ENCODE data around the gene GRIA3. TPM values are rescaled to one million over a fixed set of nuclear protein-coding genes. Genes with fewer than 3 reads are reported as not detected.

The GRIA3 gene
- total and polyA plus RNA-seq, 10 of the 15 experiments (the other 5 are each of a cell fraction or from before 2014, with no cell fraction given) = 0.45 to 4.3 (median 2.2) TPM

GRCh38 chrX:123157586-123157985 is 26.5 kb upstream of the GRIA3 start:
- H3K4me3 ChIP-seq = no peak overlapping the region
- no peak overlapping the region for H3K9ac ChIP-seq (ENCODE audit: control insufficient read depth, insufficient read depth, low read length)
- DNase-seq (ENCODE audit: low read depth, low spot score) (no peak), ATAC-seq (no peak), FAIRE-seq (no peak)
- no peaks in the 10 kb centered on the region for H3K79me2 ChIP-seq (ENCODE audit: control insufficient read depth, insufficient read depth, low read length)
- no peaks in the 10 kb centered on the region for H3K27me3 ChIP-seq (replicated peaks in 1 of 2; ENCODE audit: control insufficient read depth in 2 of 2, insufficient read depth in 2 of 2, low read length in 1 of 2)
- no peaks in the 10 kb centered on the region for H4K20me1 ChIP-seq (ENCODE audit: control insufficient read depth, insufficient read depth)
- CTCF ChIA-PET = no interaction called here
- no peaks in the 10 kb centered on the region for H3K4me1 ChIP-seq (ENCODE audit: control insufficient read depth, insufficient read depth, low read length)
- TF ChIP-seq, protein P1, sequence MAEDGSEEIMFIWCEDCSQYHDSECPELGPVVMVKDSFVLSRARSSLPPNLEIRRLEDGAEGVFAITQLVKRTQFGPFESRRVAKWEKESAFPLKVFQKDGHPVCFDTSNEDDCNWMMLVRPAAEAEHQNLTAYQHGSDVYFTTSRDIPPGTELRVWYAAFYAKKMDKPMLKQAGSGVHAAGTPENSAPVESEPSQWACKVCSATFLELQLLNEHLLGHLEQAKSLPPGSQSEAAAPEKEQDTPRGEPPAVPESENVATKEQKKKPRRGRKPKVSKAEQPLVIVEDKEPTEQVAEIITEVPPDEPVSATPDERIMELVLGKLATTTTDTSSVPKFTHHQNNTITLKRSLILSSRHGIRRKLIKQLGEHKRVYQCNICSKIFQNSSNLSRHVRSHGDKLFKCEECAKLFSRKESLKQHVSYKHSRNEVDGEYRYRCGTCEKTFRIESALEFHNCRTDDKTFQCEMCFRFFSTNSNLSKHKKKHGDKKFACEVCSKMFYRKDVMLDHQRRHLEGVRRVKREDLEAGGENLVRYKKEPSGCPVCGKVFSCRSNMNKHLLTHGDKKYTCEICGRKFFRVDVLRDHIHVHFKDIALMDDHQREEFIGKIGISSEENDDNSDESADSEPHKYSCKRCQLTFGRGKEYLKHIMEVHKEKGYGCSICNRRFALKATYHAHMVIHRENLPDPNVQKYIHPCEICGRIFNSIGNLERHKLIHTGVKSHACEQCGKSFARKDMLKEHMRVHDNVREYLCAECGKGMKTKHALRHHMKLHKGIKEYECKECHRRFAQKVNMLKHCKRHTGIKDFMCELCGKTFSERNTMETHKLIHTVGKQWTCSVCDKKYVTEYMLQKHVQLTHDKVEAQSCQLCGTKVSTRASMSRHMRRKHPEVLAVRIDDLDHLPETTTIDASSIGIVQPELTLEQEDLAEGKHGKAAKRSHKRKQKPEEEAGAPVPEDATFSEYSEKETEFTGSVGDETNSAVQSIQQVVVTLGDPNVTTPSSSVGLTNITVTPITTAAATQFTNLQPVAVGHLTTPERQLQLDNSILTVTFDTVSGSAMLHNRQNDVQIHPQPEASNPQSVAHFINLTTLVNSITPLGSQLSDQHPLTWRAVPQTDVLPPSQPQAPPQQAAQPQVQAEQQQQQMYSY (CRISPR knock-in tag; IDR thresholded peaks at IDR 0.05) = no peak
- no peak for TF ChIP-seq IRF4 (IDR thresholded peaks at IDR 0.05; ENCODE audit: low read depth, low read length)
- TF ChIP-seq, protein P2, sequence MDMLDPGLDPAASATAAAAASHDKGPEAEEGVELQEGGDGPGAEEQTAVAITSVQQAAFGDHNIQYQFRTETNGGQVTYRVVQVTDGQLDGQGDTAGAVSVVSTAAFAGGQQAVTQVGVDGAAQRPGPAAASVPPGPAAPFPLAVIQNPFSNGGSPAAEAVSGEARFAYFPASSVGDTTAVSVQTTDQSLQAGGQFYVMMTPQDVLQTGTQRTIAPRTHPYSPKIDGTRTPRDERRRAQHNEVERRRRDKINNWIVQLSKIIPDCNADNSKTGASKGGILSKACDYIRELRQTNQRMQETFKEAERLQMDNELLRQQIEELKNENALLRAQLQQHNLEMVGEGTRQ (IDR thresholded peaks at IDR 0.05; ENCODE audit: borderline replicate concordance, low read depth, low read length) = no peak
- no peak for TF ChIP-seq SPI1 (IDR thresholded peaks at IDR 0.05; ENCODE audit: borderline replicate concordance, insufficient read depth, low read depth, low read length)
- TF ChIP-seq GABPA (IDR thresholded peaks at IDR 0.05; ENCODE audit: low read depth) = no peak
- TF ChIP-seq ASH2L (IDR thresholded peaks at IDR 0.05; ENCODE audit: borderline replicate concordance, low read depth) = no peak
- TF ChIP-seq PAX5 (IDR thresholded peaks at IDR 0.05; ENCODE audit: borderline replicate concordance, low read depth, low read length) = no peak
- TF ChIP-seq CUX1 (IDR thresholded peaks at IDR 0.05; ENCODE audit: insufficient replicate concordance, low read depth, low read length) = no peak
- no peak for TF ChIP-seq SMAD5 (IDR thresholded peaks at IDR 0.05; ENCODE audit: low read depth)
- TF ChIP-seq SUZ12 (IDR thresholded peaks at IDR 0.05; ENCODE audit: unreplicated experiment) = no peak
- TF ChIP-seq SMC3 (IDR thresholded peaks at IDR 0.05; ENCODE audit: borderline replicate concordance, low read length) = no peak
- 26% methylated on average over 3 of the region's 3 CpGs for WGBS (ENCODE audit: insufficient coverage, insufficient replicate concordance, low lambda C conversion rate, missing lambda C conversion rate)
- H2AFZ ChIP-seq (ENCODE audit: control insufficient read depth, low read depth, low read length) = no peak overlapping the region
- no TSS peak for BruUV-seq (replicated peaks)
- no peak overlapping the region for H3K4me2 ChIP-seq (ENCODE audit: control insufficient read depth, insufficient read depth)
- RAD21 ChIA-PET (ENCODE audit: unreplicated experiment) = no interaction called here
- in situ Hi-C loops (cut with MboI) = no loop called here
- SMC1A ChIA-PET (ENCODE audit: uncharacterized antibody, unreplicated experiment) = interaction anchor here (1.2 kb wide), 1 partner anchor 8 kb away, joined by 3 read pairs; no protein-coding TSS in a partner anchor
- intact Hi-C loops (cut with micrococcal nuclease; ENCODE audit: unreplicated experiment) = no loop called here
- H3K9me3 ChIP-seq (replicated peaks; ENCODE audit: control insufficient read depth, insufficient read depth, low read length) = no peaks in the 10 kb centered on the region; the same call in 2 of the 3 replicates
- H3K36me3 ChIP-seq (ENCODE audit: control insufficient read depth in 2 of 2, insufficient read depth in 2 of 2, low read length in 1 of 2) = no peaks in the 10 kb centered on the region
- no peak overlapping the region for H3K27ac ChIP-seq (ENCODE audit: control insufficient read depth, insufficient read depth)
- POLR2A ChIA-PET = no interaction called here
